Right atrium auricular region (tissue), 2 donors: ENCODE data around the gene SERINC5. TPM values are rescaled to one million over a fixed set of nuclear protein-coding genes. Genes with fewer than 3 reads are reported as not detected.

Experiments
- DNase-seq: peaks from one replicate; pipeline ENCODE4 v3.0.0-alpha.2; 2019; ENCODE audit warnings: low spot score
- H3K27ac ChIP-seq, 2 donors: fragments of 200-600 bp; sonication (generic); 1 replicate in 1 of 2; 2 replicates in 1 of 2; pipeline ENCODE4 v1.5.1; 2016 to 2019
- H3K27me3 ChIP-seq, 2 donors: fragments of 200-600 bp; sonication (generic); one replicate each; pipeline versions ENCODE4 v1.5.1 to v1.6.0; 2017 to 2019
- H3K36me3 ChIP-seq: fragments of 200-600 bp; sonication (generic); one replicate; pipeline ENCODE4 v1.5.1; 2016
- H3K4me1 ChIP-seq, 2 donors: fragments of 200-600 bp; sonication (generic); one replicate each; pipeline versions ENCODE4 v1.5.1 to v1.6.0; 2017 to 2019
- H3K4me3 ChIP-seq, 2 donors: fragments of 200-600 bp; sonication (generic); 1 replicate in 1 of 2; 2 replicates in 1 of 2; pipeline ENCODE4 v1.5.1; 2017 to 2019; ENCODE audit warnings: mild to moderate bottlenecking in 1 of 2, moderate library complexity in 1 of 2
- H3K9me3 ChIP-seq, 2 donors: fragments of 200-600 bp; sonication (generic); one replicate each; pipeline ENCODE4 v1.5.1; 2019
- total RNA-seq, 2 donors: library from RNA; depleted of rRNA; stranded (reverse); fragments of >200 nt; gene quantifications; one replicate each; pipeline ENCODE4 v1.1.0, GENCODE V29; 2016
- TF ChIP-seq, protein P1 (sequence below), 2 donors: fragments of 200-600 bp; sonication (generic); IDR thresholded peaks; one replicate each; pipeline ENCODE4 v1.5.1; 2019; ENCODE audit warnings: antibody characterized with exemption in 2 of 2

SERINC5 gene
- total RNA-seq, 2 donors from 2014 or later = 9.2 to 11.0 TPM

DNA sequence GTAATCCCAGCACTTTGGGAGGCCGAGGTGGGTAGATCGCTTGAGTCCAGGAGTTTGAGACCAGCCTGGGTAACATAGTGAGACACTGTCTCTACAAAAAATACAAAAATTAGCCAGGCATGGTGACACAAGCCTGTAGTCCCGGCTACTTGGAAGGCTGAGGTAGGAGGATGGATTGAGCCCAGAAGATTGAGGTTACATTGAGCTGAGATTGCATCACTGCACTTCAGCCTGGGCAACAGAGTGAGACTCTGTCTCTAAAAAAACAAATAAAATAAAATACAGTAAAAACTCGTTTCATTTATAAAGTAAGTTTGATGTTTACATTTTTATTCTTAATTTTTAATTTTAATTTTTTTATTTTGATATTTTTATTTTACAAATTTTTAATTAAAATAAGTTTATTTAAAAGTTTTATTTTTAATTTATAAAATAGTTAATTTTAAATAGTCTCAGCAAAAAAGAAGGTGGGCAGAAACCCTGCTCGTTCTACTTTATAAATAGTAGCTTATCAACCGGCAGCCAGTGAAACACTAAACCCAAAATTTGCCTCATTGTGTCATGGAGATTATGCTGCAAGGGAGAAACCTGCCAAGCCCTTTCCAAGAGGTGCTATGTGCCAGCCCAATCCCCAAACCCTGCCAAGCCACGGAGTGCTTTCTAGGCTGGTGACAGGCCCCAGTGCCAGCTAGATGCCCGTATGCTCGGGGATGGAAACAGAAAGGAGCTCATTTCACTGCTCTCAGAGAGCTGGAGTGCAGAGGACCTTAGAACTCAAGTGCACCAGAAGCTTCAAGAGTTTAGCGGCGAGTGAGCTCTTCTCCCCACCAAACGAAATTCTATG is 38.9 kb downstream of the SERINC5 start:
- H3K4me1 ChIP-seq = peaks cover 0 to 42% of the 10 kb centered on the region in 2 donors
- peak; percentile 73 for DNase-seq
- peak overlapping the region; percentile 71 to 72 for H3K27ac ChIP-seq
- H3K27me3 ChIP-seq = no peaks in the 10 kb centered on the region
- H3K9me3 ChIP-seq = no peaks in the 10 kb centered on the region
- H3K4me3 ChIP-seq = peak overlapping the region in 1 of 2 donors; percentile 15
- TF ChIP-seq, protein P1, sequence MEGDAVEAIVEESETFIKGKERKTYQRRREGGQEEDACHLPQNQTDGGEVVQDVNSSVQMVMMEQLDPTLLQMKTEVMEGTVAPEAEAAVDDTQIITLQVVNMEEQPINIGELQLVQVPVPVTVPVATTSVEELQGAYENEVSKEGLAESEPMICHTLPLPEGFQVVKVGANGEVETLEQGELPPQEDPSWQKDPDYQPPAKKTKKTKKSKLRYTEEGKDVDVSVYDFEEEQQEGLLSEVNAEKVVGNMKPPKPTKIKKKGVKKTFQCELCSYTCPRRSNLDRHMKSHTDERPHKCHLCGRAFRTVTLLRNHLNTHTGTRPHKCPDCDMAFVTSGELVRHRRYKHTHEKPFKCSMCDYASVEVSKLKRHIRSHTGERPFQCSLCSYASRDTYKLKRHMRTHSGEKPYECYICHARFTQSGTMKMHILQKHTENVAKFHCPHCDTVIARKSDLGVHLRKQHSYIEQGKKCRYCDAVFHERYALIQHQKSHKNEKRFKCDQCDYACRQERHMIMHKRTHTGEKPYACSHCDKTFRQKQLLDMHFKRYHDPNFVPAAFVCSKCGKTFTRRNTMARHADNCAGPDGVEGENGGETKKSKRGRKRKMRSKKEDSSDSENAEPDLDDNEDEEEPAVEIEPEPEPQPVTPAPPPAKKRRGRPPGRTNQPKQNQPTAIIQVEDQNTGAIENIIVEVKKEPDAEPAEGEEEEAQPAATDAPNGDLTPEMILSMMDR (IDR thresholded peaks at IDR 0.05) = no peak
- no peaks in the 10 kb centered on the region for H3K36me3 ChIP-seq

DNA sequence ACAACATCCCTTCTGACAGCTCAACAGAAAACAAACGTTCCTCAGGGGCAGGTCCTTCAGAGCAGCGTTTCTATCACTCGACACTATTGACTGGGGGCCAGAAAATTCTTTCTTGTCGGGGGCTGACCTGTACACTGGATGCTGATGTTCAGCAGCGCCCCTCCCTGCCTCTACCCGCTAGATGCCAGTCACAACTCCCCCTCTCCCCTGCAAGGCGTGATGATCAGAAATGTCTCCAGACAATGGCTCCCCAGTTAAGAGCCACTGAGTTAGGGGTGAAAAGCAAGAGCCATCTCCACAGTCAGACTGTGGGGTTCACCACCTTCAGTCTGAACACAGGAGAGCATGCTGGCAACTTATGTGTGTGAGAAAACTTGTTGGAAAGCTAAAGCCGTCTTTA is 39.8 kb downstream of the SERINC5 start:
- Histone ChIP-seq H3K4me3 (peak overlapping the region in 1 of 2 donors; percentile 15), H3K27ac (peak overlapping the region; percentile 71 to 72), H3K27me3 (no peaks in the 10 kb centered on the region), H3K4me1 (peaks cover 0 to 42% of the 10 kb centered on the region in 2 donors), H3K9me3 (no peaks in the 10 kb centered on the region), H3K36me3 (no peaks in the 10 kb centered on the region)
- DNase-seq = no peak
- TF ChIP-seq, protein P1 (IDR thresholded peaks at IDR 0.05) = no peak

- TF ChIP-seq, protein P1 (IDR thresholded peaks at IDR 0.05) = no peak
- H3K4me3 ChIP-seq = no peak overlapping the region
- no peaks in the 10 kb centered on the region for H3K27me3 ChIP-seq
- H3K36me3 ChIP-seq = no peaks in the 10 kb centered on the region
- DNase-seq = no peak
- H3K9me3 ChIP-seq = no peaks in the 10 kb centered on the region
- H3K27ac ChIP-seq = peak overlapping the region in 1 of 2 donors; percentile 72
- peaks cover 0 to 42% of the 10 kb centered on the region in 2 donors for H3K4me1 ChIP-seq
These were observed 40.3 kb downstream of the SERINC5 start for GRCh38 chr5:80215523-80215922.

DNA sequence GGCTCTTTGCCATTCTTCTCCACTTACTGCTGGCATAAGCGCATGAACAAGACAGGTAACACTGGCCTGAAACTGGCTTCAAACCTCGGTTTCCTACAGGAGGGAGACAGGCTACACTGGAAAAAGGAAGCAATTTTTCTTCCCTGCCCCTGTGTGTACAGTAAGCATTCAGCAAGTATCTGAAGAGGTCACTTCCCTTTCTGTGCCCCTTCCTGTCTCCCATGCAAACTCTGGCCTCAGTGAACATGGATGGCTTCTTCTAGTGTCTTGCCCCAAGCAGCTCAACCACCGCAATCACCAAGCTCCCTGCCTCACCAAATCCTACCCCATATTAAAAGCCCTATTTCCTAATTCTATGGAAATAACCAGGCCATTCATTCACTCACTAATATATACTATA is 42.4 kb downstream of the SERINC5 start:
- H3K4me1 ChIP-seq = peaks cover 0 to 27% of the 10 kb centered on the region in 2 donors

DNA sequence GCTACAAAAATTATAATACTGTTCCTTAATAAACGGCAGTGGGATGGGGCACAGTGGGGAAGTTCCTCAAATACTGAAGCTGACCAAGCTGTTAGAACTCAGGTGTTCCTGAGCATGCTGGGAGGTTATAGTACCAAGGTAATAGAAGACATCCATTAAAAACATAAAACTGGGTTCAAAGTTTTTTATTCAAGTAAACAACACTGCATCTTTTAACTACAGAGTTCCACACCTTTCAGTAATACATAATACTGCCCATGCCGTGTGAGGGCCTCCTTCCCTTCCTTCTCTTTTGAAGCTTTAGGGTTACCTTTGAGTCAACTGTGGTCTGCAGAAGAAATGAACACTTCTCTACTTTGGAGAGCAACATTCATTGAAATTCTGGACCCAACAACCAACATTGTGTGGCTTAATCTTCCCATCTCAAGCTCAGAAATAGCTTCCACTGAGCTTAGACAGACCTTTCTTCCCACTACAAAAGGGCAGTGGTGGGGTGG is 43.6 kb downstream of the SERINC5 start:
- Histone ChIP-seq H3K4me1 (peaks cover 0 to 21% of the 10 kb centered on the region in 2 donors), H3K27ac (no peak overlapping the region), H3K4me3 (no peak overlapping the region), H3K9me3 (no peaks in the 10 kb centered on the region), H3K27me3 (no peaks in the 10 kb centered on the region), H3K36me3 (no peaks in the 10 kb centered on the region)
- TF ChIP-seq, protein P1 (IDR thresholded peaks at IDR 0.05) = no peak
- DNase-seq = no peak

More for the DNA sequence above, 42.4 kb downstream of the SERINC5 start:
- H3K36me3 ChIP-seq = no peaks in the 10 kb centered on the region
- TF ChIP-seq, protein P1 (IDR thresholded peaks at IDR 0.05) = no peak
- H3K27me3 ChIP-seq = no peaks in the 10 kb centered on the region
- no peak overlapping the region for H3K27ac ChIP-seq
- H3K9me3 ChIP-seq = no peaks in the 10 kb centered on the region
- DNase-seq = no peak
- no peak overlapping the region for H3K4me3 ChIP-seq
